Thoracic aorta (tissue), 2 donors: ENCODE results near the gene SNAP91. TPM values are rescaled to one million over a fixed set of nuclear protein-coding genes. Genes with fewer than 3 reads are reported as not detected.

ENCODE experiments used
- ATAC-seq: fragments of 150-250 bp; one replicate; pipeline ENCODE4 v1.8.0; 2017; ENCODE audit warnings: low read depth; ENCODE audit not compliant: insufficient number of reproducible peaks, low FRiP score
- DNase-seq: peaks from one replicate; pipeline ENCODE4 v3.0.0-alpha.2; 2020; ENCODE audit warnings: low spot score
- H3K27ac ChIP-seq, 2 donors: fragments of 200-600 bp; sonication (generic); 1 replicate in 1 of 2; 2 replicates in 1 of 2; pipeline ENCODE4 v1.5.1; 2016; ENCODE audit warnings: mild to moderate bottlenecking in 2 of 2, moderate library complexity in 2 of 2
- H3K27me3 ChIP-seq: fragments of 200-600 bp; sonication (generic); replicated peaks from 2 replicates; pipeline ENCODE4 v1.6.0; 2016; ENCODE audit warnings: mild to moderate bottlenecking; ENCODE audit not compliant: insufficient read depth
- H3K36me3 ChIP-seq: fragments of 200-600 bp; sonication (generic); one replicate; pipeline ENCODE4 v1.5.1; 2016
- H3K4me1 ChIP-seq, 2 donors: fragments of 200-600 bp; sonication (generic); 1 replicate in 1 of 2; 2 replicates in 1 of 2; pipeline versions ENCODE4 v1.5.1 to v1.6.0; 2016; ENCODE audit warnings: low read depth in 2 of 2, mild to moderate bottlenecking in 1 of 2; ENCODE audit not compliant: control insufficient read depth in 1 of 2
- H3K4me3 ChIP-seq: fragments of 200-600 bp; sonication (generic); 2 replicates; pipeline ENCODE4 v1.5.1; 2016; ENCODE audit warnings: mild to moderate bottlenecking
- H3K9me3 ChIP-seq: fragments of 200-600 bp; sonication (generic); 2 replicates; pipeline ENCODE4 v1.5.1; 2016
- total RNA-seq, 2 donors: library from RNA; depleted of rRNA; stranded (reverse); fragments of >200 nt; gene quantifications; one replicate each; pipeline versions ENCODE4 v1.1.0 to v1.2.3, GENCODE V29; 2016
- TF ChIP-seq, protein P1 (sequence below): fragments of 200-600 bp; sonication (generic); IDR thresholded peaks from one replicate; pipeline ENCODE4 v1.5.1; 2019; ENCODE audit warnings: antibody characterized with exemption

SNAP91 gene
- total RNA-seq, 2 donors from 2014 or later, result 3.0 TPM

DNA sequence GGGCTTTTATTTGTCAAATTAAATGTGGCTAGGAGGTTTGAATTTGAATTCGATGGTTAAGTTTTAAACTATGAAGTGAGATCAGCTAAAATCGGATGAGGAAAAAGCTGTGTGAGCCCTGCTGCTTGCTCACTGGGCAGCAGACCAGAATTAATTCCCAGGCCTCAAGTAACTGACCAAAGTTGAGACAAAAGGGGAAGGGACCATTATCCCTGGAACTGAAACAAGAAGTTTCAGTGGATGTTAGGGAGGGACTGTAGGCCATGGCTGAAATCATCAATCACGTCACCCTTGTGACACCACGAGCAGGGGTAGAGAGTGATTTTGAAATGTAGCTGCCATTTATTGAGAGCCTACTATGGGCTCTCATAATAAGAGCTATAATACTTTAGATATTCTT, 203.5 kb downstream of the SNAP91 start:
- Histone ChIP-seq H3K36me3 (no peaks in the 10 kb centered on the region), H3K9me3 (no peaks in the 10 kb centered on the region), H3K27me3 (no peaks in the 10 kb centered on the region), H3K4me1 (peaks cover 4 to 5% of the 10 kb centered on the region in 2 donors), H3K27ac (peak overlapping the region in 1 of 2 donors; percentile 10), H3K4me3 (no peak overlapping the region)
- DNase-seq (no peak), ATAC-seq (no peak)
- TF ChIP-seq, protein P1, sequence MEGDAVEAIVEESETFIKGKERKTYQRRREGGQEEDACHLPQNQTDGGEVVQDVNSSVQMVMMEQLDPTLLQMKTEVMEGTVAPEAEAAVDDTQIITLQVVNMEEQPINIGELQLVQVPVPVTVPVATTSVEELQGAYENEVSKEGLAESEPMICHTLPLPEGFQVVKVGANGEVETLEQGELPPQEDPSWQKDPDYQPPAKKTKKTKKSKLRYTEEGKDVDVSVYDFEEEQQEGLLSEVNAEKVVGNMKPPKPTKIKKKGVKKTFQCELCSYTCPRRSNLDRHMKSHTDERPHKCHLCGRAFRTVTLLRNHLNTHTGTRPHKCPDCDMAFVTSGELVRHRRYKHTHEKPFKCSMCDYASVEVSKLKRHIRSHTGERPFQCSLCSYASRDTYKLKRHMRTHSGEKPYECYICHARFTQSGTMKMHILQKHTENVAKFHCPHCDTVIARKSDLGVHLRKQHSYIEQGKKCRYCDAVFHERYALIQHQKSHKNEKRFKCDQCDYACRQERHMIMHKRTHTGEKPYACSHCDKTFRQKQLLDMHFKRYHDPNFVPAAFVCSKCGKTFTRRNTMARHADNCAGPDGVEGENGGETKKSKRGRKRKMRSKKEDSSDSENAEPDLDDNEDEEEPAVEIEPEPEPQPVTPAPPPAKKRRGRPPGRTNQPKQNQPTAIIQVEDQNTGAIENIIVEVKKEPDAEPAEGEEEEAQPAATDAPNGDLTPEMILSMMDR, result no peak

Other genes starting within 250 kb of the SNAP91 start
- 1 to 10 TPM; 3.1 to 4.7 TPM for gene PRSS35, start 196.6 kb downstream of the SNAP91 start, total RNA-seq
- gene RIPPLY2, start 144.3 kb upstream of the SNAP91 start, total RNA-seq, result not detected
- 10 to 100 TPM in 1 of 2 donors, 1 to 10 TPM in 1; 9.1 to 16.2 TPM for gene CYB5R4, start 150.6 kb upstream of the SNAP91 start, total RNA-seq